Ishikawa (cell line): ENCODE measurements around the gene KRTAP19-8.

Source experiments
- CEBPB ChIP-seq: IDR thresholded peaks from 2 replicates; pipeline ENCODE4 v1.6.1; 2012
- EGR1 ChIP-seq: IDR thresholded peaks from 2 replicates; pipeline ENCODE4 v1.6.1; 2012
- NFIC ChIP-seq: IDR thresholded peaks from 2 replicates; pipeline ENCODE4 v1.6.1; 2012
- RAD21 ChIP-seq: IDR thresholded peaks from 2 replicates; pipeline ENCODE4 v1.6.1; 2012; ENCODE audit warnings: low read depth
- TEAD4 ChIP-seq: IDR thresholded peaks from 2 replicates; pipeline ENCODE4 v1.6.1; 2012
- TF ChIP-seq, protein P1 (sequence below): IDR thresholded peaks from 2 replicates; pipeline ENCODE4 v1.6.1; 2012; ENCODE audit warnings: low read depth, mild to moderate bottlenecking

The KRTAP19-8 gene

GRCh38 chr21:30988706-30989105 is 49.6 kb downstream of the KRTAP19-8 start:
- TF ChIP-seq, protein P1, sequence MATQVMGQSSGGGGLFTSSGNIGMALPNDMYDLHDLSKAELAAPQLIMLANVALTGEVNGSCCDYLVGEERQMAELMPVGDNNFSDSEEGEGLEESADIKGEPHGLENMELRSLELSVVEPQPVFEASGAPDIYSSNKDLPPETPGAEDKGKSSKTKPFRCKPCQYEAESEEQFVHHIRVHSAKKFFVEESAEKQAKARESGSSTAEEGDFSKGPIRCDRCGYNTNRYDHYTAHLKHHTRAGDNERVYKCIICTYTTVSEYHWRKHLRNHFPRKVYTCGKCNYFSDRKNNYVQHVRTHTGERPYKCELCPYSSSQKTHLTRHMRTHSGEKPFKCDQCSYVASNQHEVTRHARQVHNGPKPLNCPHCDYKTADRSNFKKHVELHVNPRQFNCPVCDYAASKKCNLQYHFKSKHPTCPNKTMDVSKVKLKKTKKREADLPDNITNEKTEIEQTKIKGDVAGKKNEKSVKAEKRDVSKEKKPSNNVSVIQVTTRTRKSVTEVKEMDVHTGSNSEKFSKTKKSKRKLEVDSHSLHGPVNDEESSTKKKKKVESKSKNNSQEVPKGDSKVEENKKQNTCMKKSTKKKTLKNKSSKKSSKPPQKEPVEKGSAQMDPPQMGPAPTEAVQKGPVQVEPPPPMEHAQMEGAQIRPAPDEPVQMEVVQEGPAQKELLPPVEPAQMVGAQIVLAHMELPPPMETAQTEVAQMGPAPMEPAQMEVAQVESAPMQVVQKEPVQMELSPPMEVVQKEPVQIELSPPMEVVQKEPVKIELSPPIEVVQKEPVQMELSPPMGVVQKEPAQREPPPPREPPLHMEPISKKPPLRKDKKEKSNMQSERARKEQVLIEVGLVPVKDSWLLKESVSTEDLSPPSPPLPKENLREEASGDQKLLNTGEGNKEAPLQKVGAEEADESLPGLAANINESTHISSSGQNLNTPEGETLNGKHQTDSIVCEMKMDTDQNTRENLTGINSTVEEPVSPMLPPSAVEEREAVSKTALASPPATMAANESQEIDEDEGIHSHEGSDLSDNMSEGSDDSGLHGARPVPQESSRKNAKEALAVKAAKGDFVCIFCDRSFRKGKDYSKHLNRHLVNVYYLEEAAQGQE: no peak
- TF ChIP-seq TEAD4 (no peak), NFIC (no peak), EGR1 (no peak), CEBPB (no peak), RAD21 (no peak)
